Esophagus squamous epithelium (tissue), 5 donors: ENCODE results near the gene DENND1A. TPM values are rescaled to one million over a fixed set of nuclear protein-coding genes. Genes with fewer than 3 reads are reported as not detected.

ENCODE experiments used
- DNase-seq: peaks from one replicate; lab custom pipeline; 2025; lab: John Stamatoyannopoulos, UW
- H3K27ac ChIP-seq, 4 donors: fragments of 200-600 bp; sonication (generic); one replicate each; pipeline ENCODE4 v1.5.1; 2016 to 2019; ENCODE audit warnings: mild to moderate bottlenecking in 1 of 4
- H3K27me3 ChIP-seq, 4 donors: fragments of 200-600 bp; sonication (generic); 1 replicate in 3 of 4; 2 replicates in 1 of 4; pipeline versions ENCODE4 v1.5.1 to v1.6.0; 2017 to 2021; ENCODE audit warnings: antibody characterized with exemption in 1 of 4
- H3K36me3 ChIP-seq, 3 donors: fragments of 200-600 bp; sonication (generic); one replicate each; pipeline ENCODE4 v1.5.1; 2016 to 2019
- H3K4me1 ChIP-seq, 3 donors: fragments of 200-600 bp; sonication (generic); one replicate each; pipeline ENCODE4 v1.5.1; 2017 to 2019
- H3K4me3 ChIP-seq, 4 donors: fragments of 200-600 bp; sonication (generic); 1 replicate in 3 of 4; 2 replicates in 1 of 4; pipeline ENCODE4 v1.5.1; 2016 to 2019; ENCODE audit warnings: mild to moderate bottlenecking in 2 of 4, moderate library complexity in 1 of 4
- H3K9me3 ChIP-seq, 3 donors: fragments of 200-600 bp; sonication (generic); one replicate each; pipeline ENCODE4 v1.5.1; 2016 to 2019
- CTCF ChIP-seq, 6 experiments: fragments of 450-650 bp in 4 of 6; fragments of 200-600 bp in 2 of 6; sonication (generic) in 2 of 6; IDR thresholded peaks; one replicate each; pipeline ENCODE4 v1.5.1; 2016 to 2019; ENCODE audit warnings: antibody characterized with exemption in 6 of 6, mild to moderate bottlenecking in 4 of 6, moderate library complexity in 4 of 6
- POLR2A ChIP-seq, 4 donors: fragments of 450-650 bp; IDR thresholded peaks; one replicate each; pipeline ENCODE4 v1.6.1; 2017; ENCODE audit warnings: antibody characterized with exemption in 4 of 4, mild to moderate bottlenecking in 4 of 4, moderate library complexity in 3 of 4
- WGBS, 2 donors: methylation state at CpG; one replicate each; pipeline ENCODE4 v1.1.5; 2018; 5-methylcytosine and 5-hydroxymethylcytosine counted together
- intact Hi-C: fragments of 100-400 bp; cut with DNase I; formaldehyde crosslinking; loops from one replicate; pipeline ENCODE4 v1.15.0; 2022
- total RNA-seq, 4 donors: library from RNA; depleted of rRNA; stranded (reverse); fragments of >200 nt; gene quantifications; one replicate each; pipeline ENCODE4 v1.1.0, GENCODE V29; 2016
- donor health status: DM: yes; HTN: yes; CAD: no.

DENND1A gene
- total RNA-seq, 4 donors from 2014 or later: 5.3 to 16.0 (median 12.9) TPM

- H3K4me3 ChIP-seq: no peak overlapping the region
- DNase-seq: no peak
- peaks cover 4 to 29% (median 11%) of the 10 kb centered on the region in 3 donors for H3K4me1 ChIP-seq
- intact Hi-C loops: no loop called here
- H3K9me3 ChIP-seq: no peaks in the 10 kb centered on the region
- TF ChIP-seq POLR2A (IDR thresholded peaks at IDR 0.05) (no peak), CTCF (IDR thresholded peaks at IDR 0.05) (no peak)
- 20% methylated on average over 1 of the region's 14 CpGs; no CpG with 5 or more reads in 1 of the 2 donors for WGBS, 2 donors
- H3K27ac ChIP-seq: no peak overlapping the region
- peaks cover 10 to 62% (median 13%) of the 10 kb centered on the region in 4 donors for H3K27me3 ChIP-seq
- no peaks in the 10 kb centered on the region for H3K36me3 ChIP-seq
Observed at GRCh38 chr9:123375469-123376132, 554.3 kb downstream of the DENND1A start.

GRCh38 chr9:123373946-123374345 lies 556.0 kb downstream of the DENND1A start:
- Histone ChIP-seq H3K27me3 (peaks cover 10 to 78% (median 13%) of the 10 kb centered on the region in 4 donors), H3K36me3 (no peaks in the 10 kb centered on the region)

GRCh38 chr9:123373447-123373923 lies 556.4 kb downstream of the DENND1A start:
- no peak for DNase-seq
- TF ChIP-seq CTCF (IDR thresholded peaks at IDR 0.05): no peak
- TF ChIP-seq POLR2A (IDR thresholded peaks at IDR 0.05): no peak
- peaks cover 10 to 83% (median 13%) of the 10 kb centered on the region in 4 donors for H3K27me3 ChIP-seq
- intact Hi-C loops: no loop called here
- no peaks in the 10 kb centered on the region for H3K36me3 ChIP-seq
- H3K4me1 ChIP-seq: peaks cover 4 to 29% (median 11%) of the 10 kb centered on the region in 3 donors
- peak overlapping the region in 2 of 4 donors; percentile 19 to 34 for H3K4me3 ChIP-seq
- no CpG with 5 or more reads among the region's 60 CpGs for WGBS, 2 donors
- H3K27ac ChIP-seq: no peak overlapping the region
- no peaks in the 10 kb centered on the region for H3K9me3 ChIP-seq

More at GRCh38 chr9:123373946-123374345, 556.0 kb downstream of the DENND1A start:
- H3K4me1 ChIP-seq: peaks cover 4 to 29% (median 11%) of the 10 kb centered on the region in 3 donors
- no peak overlapping the region for H3K27ac ChIP-seq
- H3K4me3 ChIP-seq: no peak overlapping the region
- intact Hi-C loops: no loop called here
- WGBS, 2 donors: 41% methylated on average over 2 of the region's 10 CpGs; no CpG with 5 or more reads in 1 of the 2 donors
- DNase-seq: no peak
- no peak for TF ChIP-seq CTCF (IDR thresholded peaks at IDR 0.05)
- TF ChIP-seq POLR2A (IDR thresholded peaks at IDR 0.05): no peak
- H3K9me3 ChIP-seq: no peaks in the 10 kb centered on the region

GRCh38 chr9:123372766-123373446 lies 557.0 kb downstream of the DENND1A start:
- WGBS, 2 donors: 20 to 51% methylated on average over 7 to 14 of the region's 58 CpGs
- Histone ChIP-seq H3K4me1 (peaks cover 4 to 29% (median 11%) of the 10 kb centered on the region in 3 donors), H3K9me3 (no peaks in the 10 kb centered on the region), H3K27ac (no peak overlapping the region), H3K4me3 (peak overlapping the region in 2 of 4 donors; percentile 19 to 34), H3K36me3 (no peaks in the 10 kb centered on the region), H3K27me3 (peaks cover 10 to 89% (median 13%) of the 10 kb centered on the region in 4 donors)
- TF ChIP-seq CTCF (IDR thresholded peaks at IDR 0.05) (no peak), POLR2A (IDR thresholded peaks at IDR 0.05) (no peak)
- intact Hi-C loops: no loop called here
- DNase-seq: no peak
